Prostate gland (tissue), 2 donors: ENCODE data around the gene TMEM178B. TPM values are rescaled to one million over a fixed set of nuclear protein-coding genes. Genes with fewer than 3 reads are reported as not detected.
"Not testable (repeated sequence)": the region's sequence is repeated elsewhere in the genome, so short reads cannot be mapped to it uniquely, and the experiment has no call there.

Experiments used
- DNase-seq: peaks from one replicate; pipeline ENCODE4 v3.0.0-alpha.2; 2019; ENCODE audit warnings: low spot score
- H3K27ac ChIP-seq, 2 donors: fragments of 200-600 bp; sonication (generic); 2 replicates each; pipeline ENCODE4 v1.5.1; 2017 to 2019
- H3K27me3 ChIP-seq: fragments of 200-600 bp; sonication (generic); replicated peaks from 2 replicates; pipeline ENCODE4 v1.5.1; 2019; ENCODE audit not compliant: insufficient read depth
- H3K36me3 ChIP-seq, 2 donors: fragments of 200-600 bp; sonication (generic); 1 replicate in 1 of 2; 2 replicates in 1 of 2; pipeline versions ENCODE4 v1.5.1 to v1.8.1; 2017 to 2019
- H3K4me1 ChIP-seq: fragments of 200-600 bp; sonication (generic); replicated peaks from 2 replicates; pipeline ENCODE4 v1.5.1; 2019
- H3K4me3 ChIP-seq, 2 donors: fragments of 200-600 bp; sonication (generic); 2 replicates each; pipeline ENCODE4 v1.5.1; 2017 to 2019
- H3K9me3 ChIP-seq: fragments of 200-600 bp; sonication (generic); 2 replicates; pipeline ENCODE4 v1.5.1; 2017
- CTCF ChIP-seq, 4 experiments: fragments of 200-600 bp in 2 of 4; fragments of 450-650 bp in 2 of 4; sonication (generic) in 2 of 4; IDR thresholded peaks; 1 replicate in 3 of 4; 2 replicates in 1 of 4; pipeline ENCODE4 v1.5.1; 2016 to 2019; ENCODE audit warnings: antibody characterized with exemption in 4 of 4, mild to moderate bottlenecking in 2 of 4, moderate library complexity in 2 of 4
- POLR2A ChIP-seq: fragments of 450-650 bp; IDR thresholded peaks from one replicate; pipeline ENCODE4 v1.6.1; 2016; ENCODE audit warnings: antibody characterized with exemption, mild to moderate bottlenecking
- POLR2AphosphoS5 ChIP-seq: sonication (generic); formaldehyde crosslinking; IDR thresholded peaks from one replicate; pipeline ENCODE4 v1.6.1; 2017; ENCODE audit warnings: antibody characterized with exemption
- WGBS: methylation state at CpG from one replicate; pipeline ENCODE4 v1.1.5; 2018; 5-methylcytosine and 5-hydroxymethylcytosine counted together
- intact Hi-C: fragments of 100-400 bp; cut with DNase I; formaldehyde crosslinking; loops from one replicate; pipeline ENCODE4 v1.14.2; 2022
- total RNA-seq, 2 donors: library from RNA; depleted of rRNA; stranded (reverse); fragments of >200 nt; gene quantifications; one replicate each; pipeline ENCODE4 v1.1.0, GENCODE V29; 2016

The TMEM178B gene
- total RNA-seq, 2 donors from 2014 or later: 3.4 to 5.2 TPM

GRCh38 chr7:141074162-141074991, 513 bp downstream of the TMEM178B start:
- H3K4me1 ChIP-seq: no peaks in the 10 kb centered on the region
- H3K9me3 ChIP-seq: no peaks in the 10 kb centered on the region
- 2% methylated on average over 65 of the region's 75 CpGs for WGBS
- DNase-seq: peak; percentile 38
- TF ChIP-seq POLR2AphosphoS5 (no peak), POLR2A (no peak)
- peak overlapping the region; percentile 41 to 58 for H3K4me3 ChIP-seq
- H3K27ac ChIP-seq: peak overlapping the region; percentile 65 to 68
- H3K36me3 ChIP-seq: no peaks in the 10 kb centered on the region
- intact Hi-C loops: loop anchor here (10.0 kb wide), 1 partner anchor 460 kb away; no protein-coding TSS in a partner anchor
- no peaks in the 10 kb centered on the region for H3K27me3 ChIP-seq

- TF ChIP-seq POLR2A (no peak), CTCF (IDR thresholded peaks at IDR 0.05) (no peak), POLR2AphosphoS5 (no peak)
- H3K27ac ChIP-seq: no peak overlapping the region
- DNase-seq: no peak
- H3K36me3 ChIP-seq: no peaks in the 10 kb centered on the region
- H3K27me3 ChIP-seq: no peaks in the 10 kb centered on the region
- WGBS: 45% methylated on average over 4 of the region's 4 CpGs
- intact Hi-C loops: loop anchor here (10.0 kb wide), 1 partner anchor 460 kb away; no protein-coding TSS in a partner anchor
- H3K9me3 ChIP-seq: no peaks in the 10 kb centered on the region
- peak overlapping the region; percentile 41 to 58 for H3K4me3 ChIP-seq
- no peaks in the 10 kb centered on the region for H3K4me1 ChIP-seq
Measured at GRCh38 chr7:141074997-141075396, 1.1 kb downstream of the TMEM178B start.

GRCh38 chr7:141076377-141076776, 2.5 kb downstream of the TMEM178B start:
- DNase-seq: no peak
- H3K9me3 ChIP-seq: no peaks in the 10 kb centered on the region
- no peak overlapping the region for H3K4me3 ChIP-seq
- H3K36me3 ChIP-seq: no peaks in the 10 kb centered on the region
- 47% methylated on average over 3 of the region's 3 CpGs for WGBS
- H3K27ac ChIP-seq: no peak overlapping the region
- intact Hi-C loops: loop anchor here (10.0 kb wide), 1 partner anchor 458 kb away; no protein-coding TSS in a partner anchor
- no peaks in the 10 kb centered on the region for H3K27me3 ChIP-seq
- TF ChIP-seq CTCF (IDR thresholded peaks at IDR 0.05) (no peak), POLR2A (no peak), POLR2AphosphoS5 (no peak)
- no peaks in the 10 kb centered on the region for H3K4me1 ChIP-seq

GRCh38 chr7:141079219-141079618, 5.4 kb downstream of the TMEM178B start:
- Histone ChIP-seq H3K9me3 (no peaks in the 10 kb centered on the region), H3K36me3 (no peaks in the 10 kb centered on the region), H3K4me1 (no peaks in the 10 kb centered on the region), H3K27ac (no peak overlapping the region), H3K27me3 (no peaks in the 10 kb centered on the region), H3K4me3 (no peak overlapping the region)
- no peak for DNase-seq
- 86% methylated on average over 8 of the region's 8 CpGs for WGBS
- intact Hi-C loops: loop anchor here (10.0 kb wide), 1 partner anchor 456 kb away; no protein-coding TSS in a partner anchor
- TF ChIP-seq POLR2AphosphoS5 (no peak), POLR2A (no peak), CTCF (IDR thresholded peaks at IDR 0.05) (no peak)

- H3K27me3 ChIP-seq, intact Hi-C loops, H3K9me3 ChIP-seq, H3K36me3 ChIP-seq, H3K4me1 ChIP-seq, DNase-seq, H3K27ac ChIP-seq, H3K4me3 ChIP-seq: not testable (repeated sequence)
- WGBS: 97% methylated on average over 2 of the region's 2 CpGs
Measured at GRCh38 chr7:141089490-141089889, 15.6 kb downstream of the TMEM178B start.
